Activated T-cell treated with anti-CD3 and anti-CD28 coated beads for 24 hours (primary cell): ENCODE results near the gene FUZ.

Experiments
- DNase-seq: peaks from one replicate; pipeline ENCODE4 v3.0.0-alpha.2; 2020; ENCODE audit warnings: low read depth

Gene FUZ

GRCh38 chr19:49780861-49781260 is 32.2 kb downstream of the FUZ start:
- no peak for DNase-seq

GRCh38 chr19:49779731-49780555 is 33.1 kb downstream of the FUZ start:
- no peak for DNase-seq

DNA sequence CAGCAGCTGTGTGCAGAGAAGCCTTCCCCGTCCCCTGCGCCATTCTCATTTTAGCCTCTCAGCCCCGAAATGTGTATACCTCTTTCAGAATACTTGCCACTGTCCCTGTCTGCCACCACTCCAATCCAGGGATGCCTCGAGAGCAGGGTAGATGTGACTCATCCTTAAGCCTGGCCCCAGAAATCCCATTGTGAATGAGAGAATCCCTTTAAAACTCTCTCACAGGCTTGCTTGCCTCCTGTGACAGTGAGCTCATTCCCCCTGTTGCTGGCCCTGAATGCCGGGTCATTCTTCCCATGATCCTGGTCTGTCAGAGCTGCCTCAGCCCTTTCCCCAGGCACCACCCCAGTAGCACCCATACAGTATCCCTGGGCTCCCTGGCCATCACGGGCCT is 36.7 kb downstream of the FUZ start:
- no peak for DNase-seq

- DNase-seq, result no peak
Measured at GRCh38 chr19:49775742-49776370, 37.2 kb downstream of the FUZ start.

- no peak for DNase-seq
Measured at GRCh38 chr19:49774969-49775368, 38.1 kb downstream of the FUZ start.

GRCh38 chr19:49773663-49774350 is 39.3 kb downstream of the FUZ start:
- DNase-seq, result no peak

DNA sequence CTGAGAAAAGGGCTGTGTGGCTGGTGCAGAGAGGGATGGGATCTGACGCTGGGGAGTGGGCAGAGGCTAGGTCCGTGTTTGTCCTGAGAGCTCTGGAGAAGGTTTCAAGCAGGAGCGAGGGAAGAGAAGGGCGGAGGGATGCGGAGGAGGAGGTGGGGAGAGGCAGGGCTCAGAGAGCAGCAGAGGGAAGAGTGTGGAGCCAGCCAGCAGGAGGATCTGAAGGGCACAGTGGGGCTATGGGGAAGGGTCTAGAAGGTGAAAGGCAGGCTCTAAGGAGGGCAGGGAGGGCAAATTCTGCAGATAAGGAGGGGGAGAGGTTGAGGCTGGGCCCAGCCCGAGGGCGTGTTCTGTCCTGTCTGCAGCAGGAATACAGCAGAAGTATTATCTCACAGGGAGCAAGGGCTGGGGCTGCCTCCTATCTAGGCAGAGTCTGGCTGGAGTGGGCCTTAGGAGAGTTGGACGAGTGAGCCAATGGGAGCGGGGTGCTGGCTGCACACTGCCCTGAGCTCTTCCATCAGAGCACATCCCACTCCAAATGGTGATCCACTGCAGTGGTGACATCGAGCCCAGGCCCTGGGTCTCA is 40.2 kb downstream of the FUZ start:
- DNase-seq, result no peak

DNA sequence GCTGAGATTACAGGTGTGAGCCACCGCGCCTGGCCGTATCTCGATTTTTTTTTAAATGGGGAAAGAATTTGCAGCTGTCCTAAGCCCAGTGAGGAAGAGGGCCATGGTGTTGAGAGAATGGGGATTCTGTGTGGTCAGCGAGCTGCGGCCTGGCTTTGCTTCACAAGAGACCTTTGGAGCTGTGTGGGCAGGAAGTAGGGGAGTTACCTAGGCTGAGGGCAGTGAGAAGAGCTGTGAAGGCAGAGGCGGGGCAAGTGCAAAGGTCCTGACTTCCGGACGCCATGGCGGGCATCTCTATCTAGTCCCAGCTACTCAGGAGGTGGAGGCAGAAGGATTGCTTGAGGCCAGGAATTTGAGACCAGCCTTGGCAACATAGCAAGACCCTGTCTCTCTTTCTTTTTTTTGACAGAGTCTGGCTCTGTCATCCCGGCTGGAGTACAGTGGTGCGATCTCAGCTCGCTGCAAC is 41.4 kb downstream of the FUZ start:
- no peak for DNase-seq

- DNase-seq, result no peak
Measured at GRCh38 chr19:49770529-49770928, 42.6 kb downstream of the FUZ start.

DNA sequence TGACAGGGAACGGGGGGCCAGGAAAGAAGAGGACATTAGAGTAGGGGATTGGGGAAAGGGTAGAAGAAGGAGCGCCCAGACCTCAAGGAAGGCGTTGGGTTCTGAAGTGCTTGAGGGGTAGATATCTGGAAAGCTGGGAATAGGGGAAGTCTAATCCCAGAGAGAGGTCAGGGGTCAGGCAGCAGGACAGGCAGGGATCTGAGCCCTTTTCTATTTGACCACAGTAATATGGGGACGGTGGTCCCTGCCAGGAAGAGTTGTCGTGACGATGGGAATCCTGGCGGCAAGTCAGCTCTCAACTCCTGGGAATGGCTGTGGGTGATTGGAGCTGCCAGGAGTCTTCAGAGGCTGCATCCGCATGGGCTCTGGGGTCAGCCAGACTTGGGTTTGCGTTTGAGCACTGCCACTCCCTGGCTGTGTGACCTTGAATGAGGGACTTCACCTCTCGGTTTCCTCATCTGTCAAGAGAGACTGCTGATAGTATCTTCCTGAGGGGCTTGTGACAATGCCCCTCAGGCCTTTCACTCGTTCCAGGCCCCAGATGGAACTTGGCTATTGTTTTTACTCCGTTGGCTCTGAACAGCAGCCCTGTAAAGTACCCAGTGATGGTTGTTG is 45.0 kb downstream of the FUZ start:
- DNase-seq, result no peak

DNA sequence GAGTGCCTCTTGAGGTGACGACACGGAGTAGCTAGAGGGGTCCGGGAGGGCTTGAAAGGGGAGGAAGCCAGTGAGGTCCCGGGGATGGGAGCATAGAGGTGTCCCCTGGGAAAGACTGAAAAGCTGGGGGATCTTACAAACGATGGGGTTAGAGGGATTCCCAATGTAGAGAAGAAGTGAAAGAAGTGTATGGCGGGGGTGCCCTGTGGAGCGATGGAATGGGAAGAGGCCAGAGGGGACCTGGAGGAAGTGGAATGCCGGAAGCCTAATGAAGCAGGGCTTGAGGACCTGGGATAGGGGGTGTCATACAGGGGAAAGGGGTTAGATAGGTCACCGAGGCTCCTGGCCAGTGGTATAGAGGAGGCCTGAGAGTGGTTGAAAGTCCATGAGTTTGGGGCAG is 45.7 kb downstream of the FUZ start:
- DNase-seq, result no peak

DNA sequence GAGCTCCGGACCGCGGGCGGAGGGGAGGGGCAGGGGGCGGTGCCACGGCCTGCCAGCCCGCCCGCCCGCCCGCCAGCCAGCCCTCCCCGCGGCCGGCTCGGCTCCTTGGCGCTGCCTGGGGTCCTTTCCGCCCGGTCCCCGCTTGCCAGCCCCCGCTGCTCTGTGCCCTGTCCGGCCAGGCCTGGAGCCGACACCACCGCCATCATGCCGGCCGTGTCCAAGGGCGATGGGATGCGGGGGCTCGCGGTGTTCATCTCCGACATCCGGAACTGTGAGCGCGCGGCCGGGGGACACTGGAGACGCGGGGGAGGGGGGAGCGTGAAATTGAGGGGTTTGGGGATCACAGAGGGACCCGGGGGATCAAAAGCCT is 46.2 kb downstream of the FUZ start, which contains the start of gene AP2A1:
Gene AP2A1, plus strand, starts transcription at position 72 of the 370 bp plus-strand sequence. Its CDS starts 133 bp downstream, at position 205.
- DNase-seq, result no peak

DNA sequence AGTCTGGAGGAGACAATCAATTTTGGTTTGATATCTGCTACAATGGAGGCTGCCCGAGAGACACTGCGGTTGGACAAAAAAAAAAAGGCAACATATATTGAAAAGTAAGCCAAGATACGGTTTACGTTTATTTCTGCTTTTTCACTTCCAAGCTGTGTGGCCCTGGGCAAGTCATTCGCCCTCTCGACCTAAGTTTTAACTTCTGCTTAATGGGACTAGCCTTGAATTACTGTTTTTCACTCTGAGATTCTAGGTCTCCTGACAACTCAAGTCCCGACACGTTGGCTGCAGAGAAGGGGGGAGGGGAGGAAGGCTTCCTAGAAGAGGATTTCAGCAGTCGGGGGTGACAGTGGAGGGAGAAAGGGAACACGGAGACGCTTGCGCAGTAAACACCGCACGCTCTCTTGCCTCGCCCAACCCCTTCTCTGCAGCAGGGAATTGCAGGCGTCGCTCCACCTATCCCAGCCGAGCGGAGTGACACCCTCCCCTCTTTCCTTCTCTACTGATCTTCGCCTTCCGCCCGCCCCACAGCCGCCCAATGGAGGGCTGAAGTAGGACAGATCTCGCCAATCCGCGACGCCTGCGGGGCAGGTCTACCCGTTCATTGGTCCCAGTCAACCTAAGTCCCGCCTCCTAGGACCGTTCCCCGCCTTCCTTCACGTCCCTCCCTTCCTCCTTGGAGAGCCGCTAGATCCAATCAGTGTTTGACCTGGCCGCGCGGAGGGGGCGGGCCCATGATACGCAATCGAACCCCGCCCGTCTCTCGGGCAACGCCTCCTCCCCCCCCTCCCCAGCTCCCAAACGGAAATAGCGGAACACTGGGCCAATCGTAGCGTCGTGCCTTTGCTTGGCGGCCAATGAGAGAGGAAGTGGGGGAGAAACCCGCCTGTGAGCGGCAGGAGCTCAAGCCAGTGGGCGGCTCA is 46.8 kb downstream of the FUZ start:
- peak; percentile 98 for DNase-seq

- no peak for DNase-seq
Measured at GRCh38 chr19:49764341-49764740, 48.8 kb downstream of the FUZ start.

DNA sequence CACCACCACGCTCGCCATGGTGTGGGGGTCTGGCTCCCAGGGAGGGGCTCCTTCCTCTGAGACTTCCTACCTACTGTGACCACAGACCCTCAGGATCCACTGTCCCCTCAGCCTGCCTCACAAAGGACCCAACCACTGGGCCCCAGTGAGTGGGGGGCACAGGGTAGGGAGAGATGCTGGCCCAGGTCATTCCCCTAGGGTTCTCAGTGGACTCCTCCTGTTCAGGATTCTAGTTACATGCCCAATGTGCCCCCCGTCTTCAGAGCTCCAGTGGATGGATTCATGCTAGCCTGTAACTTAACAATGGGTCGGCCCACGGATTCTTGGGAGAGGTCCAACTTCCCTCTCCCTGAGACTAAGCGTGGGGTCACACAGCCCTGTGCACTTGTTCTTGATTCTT is 49.9 kb downstream of the FUZ start, which contains the start of gene TSKS:
Gene TSKS, minus strand, starts transcription at position 77 of the 400 bp plus-strand sequence. Its CDS starts 59 bp downstream, at position 18.
- no peak for DNase-seq

DNA sequence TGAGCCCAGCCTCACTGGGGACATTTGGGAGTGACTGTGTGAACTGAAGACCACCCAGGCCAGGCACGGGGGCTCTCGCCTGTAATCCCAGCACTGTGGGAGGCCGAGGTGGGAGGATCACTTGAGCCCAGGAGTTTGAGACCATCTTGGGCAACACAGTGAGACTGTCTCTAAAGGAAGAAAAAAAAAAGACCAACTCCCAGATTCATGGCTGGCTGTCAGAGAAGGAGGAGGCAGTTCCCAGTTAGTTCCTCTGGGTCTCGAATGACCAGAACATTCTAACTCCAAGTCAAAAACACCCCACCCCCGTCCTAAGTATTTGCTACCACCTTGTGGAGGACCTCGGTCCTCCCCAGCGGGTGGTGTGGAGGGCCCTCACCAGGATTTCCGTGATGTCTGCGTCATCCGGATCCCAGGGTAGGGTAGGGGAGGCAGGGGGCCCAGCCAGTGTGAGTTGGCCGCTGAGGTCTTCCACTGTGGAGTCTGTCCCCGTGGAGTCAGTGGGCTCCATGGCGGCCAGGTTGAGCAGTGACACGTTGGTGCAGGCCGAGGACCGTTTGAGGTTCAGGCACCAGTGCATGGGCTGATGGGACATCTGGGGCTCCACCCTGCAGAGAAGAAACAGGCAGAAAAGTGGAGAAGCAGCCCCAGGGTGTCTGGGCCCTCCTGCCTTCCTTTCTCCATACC is 51.3 kb downstream of the FUZ start:
- DNase-seq, result no peak

- no peak for DNase-seq
Measured at GRCh38 chr19:49761249-49761624, 51.9 kb downstream of the FUZ start.

- DNase-seq, result no peak
Measured at GRCh38 chr19:49758292-49758691, 54.8 kb downstream of the FUZ start.
